ENCODE results near the gene L3MBTL4.

DNA sequence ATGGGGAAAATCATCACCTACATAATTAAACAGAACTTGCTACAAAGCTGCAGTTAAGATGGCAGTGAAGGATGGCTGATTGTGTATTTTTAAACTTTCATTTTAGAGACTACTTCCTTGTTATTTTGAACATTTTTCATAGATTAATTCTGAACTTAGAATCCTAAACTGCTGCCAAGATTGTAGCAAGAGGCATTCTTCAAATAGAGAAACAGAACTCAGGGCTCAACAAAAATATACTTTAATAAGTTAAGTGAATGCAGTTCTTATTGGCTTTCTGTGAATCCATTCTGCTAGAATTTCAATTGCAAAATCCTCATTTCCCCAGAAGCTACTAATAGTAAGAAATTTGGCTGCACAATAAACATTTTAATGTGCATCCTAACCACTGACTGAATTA is 160.3 kb downstream of the L3MBTL4 start:
- TF ChIP-seq, protein P1, sequence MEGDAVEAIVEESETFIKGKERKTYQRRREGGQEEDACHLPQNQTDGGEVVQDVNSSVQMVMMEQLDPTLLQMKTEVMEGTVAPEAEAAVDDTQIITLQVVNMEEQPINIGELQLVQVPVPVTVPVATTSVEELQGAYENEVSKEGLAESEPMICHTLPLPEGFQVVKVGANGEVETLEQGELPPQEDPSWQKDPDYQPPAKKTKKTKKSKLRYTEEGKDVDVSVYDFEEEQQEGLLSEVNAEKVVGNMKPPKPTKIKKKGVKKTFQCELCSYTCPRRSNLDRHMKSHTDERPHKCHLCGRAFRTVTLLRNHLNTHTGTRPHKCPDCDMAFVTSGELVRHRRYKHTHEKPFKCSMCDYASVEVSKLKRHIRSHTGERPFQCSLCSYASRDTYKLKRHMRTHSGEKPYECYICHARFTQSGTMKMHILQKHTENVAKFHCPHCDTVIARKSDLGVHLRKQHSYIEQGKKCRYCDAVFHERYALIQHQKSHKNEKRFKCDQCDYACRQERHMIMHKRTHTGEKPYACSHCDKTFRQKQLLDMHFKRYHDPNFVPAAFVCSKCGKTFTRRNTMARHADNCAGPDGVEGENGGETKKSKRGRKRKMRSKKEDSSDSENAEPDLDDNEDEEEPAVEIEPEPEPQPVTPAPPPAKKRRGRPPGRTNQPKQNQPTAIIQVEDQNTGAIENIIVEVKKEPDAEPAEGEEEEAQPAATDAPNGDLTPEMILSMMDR (IDR thresholded peaks at IDR 0.05), result no peak
- no peak for TF ChIP-seq POLR2A (IDR thresholded peaks at IDR 0.05)
